Neural progenitor cell (in vitro differentiated cells): ENCODE data around the gene ZNF784.

Experiments
- EZH2 ChIP-seq: fragments of 200-600 bp; sonication (generic); IDR thresholded peaks from 2 replicates; pipeline ENCODE4 v1.6.1; 2017; ENCODE audit warnings: antibody characterized with exemption, mild to moderate bottlenecking, moderate library complexity
- TF ChIP-seq, protein P1 (sequence below): fragments of 200-600 bp; sonication (generic); IDR thresholded peaks from 2 replicates; pipeline ENCODE4 v1.5.1; 2017; ENCODE audit warnings: antibody characterized with exemption, mild to moderate bottlenecking

DNA sequence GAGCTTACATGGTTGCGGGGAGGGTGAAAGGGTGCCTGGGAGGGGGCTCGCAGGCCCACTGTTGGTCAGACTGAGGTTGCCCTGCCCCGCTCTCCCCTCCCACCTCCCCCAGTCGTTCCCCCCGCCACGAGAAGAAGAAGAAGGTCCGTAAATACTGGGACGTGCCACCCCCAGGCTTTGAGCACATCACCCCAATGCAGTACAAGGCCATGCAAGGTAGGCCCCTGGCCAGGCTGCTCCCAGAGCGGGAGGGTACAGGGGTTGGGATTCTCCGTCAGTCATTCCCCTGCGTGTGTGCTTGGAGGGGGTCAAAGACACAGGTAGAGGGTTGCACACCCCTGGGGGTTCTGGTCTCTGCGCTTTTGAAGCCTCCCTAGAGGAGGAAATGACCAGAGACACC, 36.0 kb upstream of the ZNF784 start:
- TF ChIP-seq, protein P1, sequence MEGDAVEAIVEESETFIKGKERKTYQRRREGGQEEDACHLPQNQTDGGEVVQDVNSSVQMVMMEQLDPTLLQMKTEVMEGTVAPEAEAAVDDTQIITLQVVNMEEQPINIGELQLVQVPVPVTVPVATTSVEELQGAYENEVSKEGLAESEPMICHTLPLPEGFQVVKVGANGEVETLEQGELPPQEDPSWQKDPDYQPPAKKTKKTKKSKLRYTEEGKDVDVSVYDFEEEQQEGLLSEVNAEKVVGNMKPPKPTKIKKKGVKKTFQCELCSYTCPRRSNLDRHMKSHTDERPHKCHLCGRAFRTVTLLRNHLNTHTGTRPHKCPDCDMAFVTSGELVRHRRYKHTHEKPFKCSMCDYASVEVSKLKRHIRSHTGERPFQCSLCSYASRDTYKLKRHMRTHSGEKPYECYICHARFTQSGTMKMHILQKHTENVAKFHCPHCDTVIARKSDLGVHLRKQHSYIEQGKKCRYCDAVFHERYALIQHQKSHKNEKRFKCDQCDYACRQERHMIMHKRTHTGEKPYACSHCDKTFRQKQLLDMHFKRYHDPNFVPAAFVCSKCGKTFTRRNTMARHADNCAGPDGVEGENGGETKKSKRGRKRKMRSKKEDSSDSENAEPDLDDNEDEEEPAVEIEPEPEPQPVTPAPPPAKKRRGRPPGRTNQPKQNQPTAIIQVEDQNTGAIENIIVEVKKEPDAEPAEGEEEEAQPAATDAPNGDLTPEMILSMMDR, result no peak
- no peak for TF ChIP-seq EZH2
